Uterus (tissue), 4 donors: ENCODE measurements around the gene KCND2. TPM values are rescaled to one million over a fixed set of nuclear protein-coding genes. Genes with fewer than 3 reads are reported as not detected.

Source experiments
- DNase-seq, 2 donors: peaks; one replicate each; pipeline ENCODE4 v3.0.0-alpha.2; 2019 to 2020
- H3K27ac ChIP-seq, 2 donors: fragments of 200-600 bp; sonication (generic); 1 replicate in 1 of 2; 2 replicates in 1 of 2; pipeline ENCODE4 v1.5.1; 2016 to 2018
- H3K27me3 ChIP-seq, 2 donors: fragments of 200-600 bp; sonication (generic); one replicate each; pipeline ENCODE4 v1.5.1; 2018 to 2019; ENCODE audit warnings: control low read depth in 1 of 2
- H3K36me3 ChIP-seq, 2 donors: fragments of 200-600 bp; sonication (generic); one replicate each; pipeline ENCODE4 v1.5.1; 2019; ENCODE audit warnings: control low read depth in 1 of 2
- H3K4me1 ChIP-seq, 2 donors: fragments of 200-600 bp; sonication (generic); one replicate each; pipeline ENCODE4 v1.5.1; 2018 to 2019; ENCODE audit warnings: control low read depth in 1 of 2
- H3K4me3 ChIP-seq, 2 donors: fragments of 200-600 bp; sonication (generic); 1 replicate in 1 of 2; 2 replicates in 1 of 2; pipeline ENCODE4 v1.5.1; 2018 to 2019; ENCODE audit warnings: mild to moderate bottlenecking in 1 of 2
- H3K9me3 ChIP-seq, 2 donors: fragments of 200-600 bp; sonication (generic); one replicate each; pipeline ENCODE4 v1.5.1; 2019; ENCODE audit warnings: control low read depth in 1 of 2
- CTCF ChIP-seq, 4 experiments: fragments of 200-600 bp in 2 of 4; fragments of 450-650 bp in 2 of 4; sonication (generic) in 2 of 4; IDR thresholded peaks; one replicate each; pipeline ENCODE4 v1.5.1; 2016 to 2019; ENCODE audit warnings: antibody characterized with exemption in 4 of 4, mild to moderate bottlenecking in 2 of 4, moderate library complexity in 1 of 4
- POLR2A ChIP-seq, 2 donors: fragments of 450-650 bp; IDR thresholded peaks; one replicate each; pipeline ENCODE4 v1.6.1; 2016; ENCODE audit warnings: antibody characterized with exemption in 2 of 2, mild to moderate bottlenecking in 1 of 2, moderate library complexity in 1 of 2
- intact Hi-C: fragments of 100-400 bp; cut with DNase I; formaldehyde crosslinking; loops from one replicate; pipeline ENCODE4 v1.15.1; 2023; ENCODE audit warnings: low total_unique reads
- total RNA-seq, 4 donors: library from RNA; depleted of rRNA in 3 of 4; stranded (reverse); fragments of >200 nt in 3 of 4; gene quantifications; one replicate each; pipeline versions ENCODE4 v1.1.0 to v1.2.4, GENCODE V29; 2014 to 2023
- donor health status: DM: yes; HTN: yes; CAD: no.

Gene KCND2
- total RNA-seq, 4 donors from 2014 or later, result 0.26 to 6.0 (median 4.5) TPM

- Histone ChIP-seq H3K9me3 (no peaks in the 10 kb centered on the region), H3K4me3 (no peak overlapping the region), H3K27ac (no peak overlapping the region), H3K27me3 (no peaks in the 10 kb centered on the region), H3K36me3 (no peaks in the 10 kb centered on the region), H3K4me1 (no peaks in the 10 kb centered on the region)
- intact Hi-C loops, result no loop called here
- no peak for DNase-seq
- TF ChIP-seq CTCF (IDR thresholded peaks at IDR 0.05), result no peak
- TF ChIP-seq POLR2A (IDR thresholded peaks at IDR 0.05), result no peak
These were observed 468.5 kb downstream of the KCND2 start for GRCh38 chr7:120741371-120742042.

- H3K27ac ChIP-seq, result no peak overlapping the region
- no peaks in the 10 kb centered on the region for H3K4me1 ChIP-seq
- intact Hi-C loops, result no loop called here
- TF ChIP-seq CTCF (IDR thresholded peaks at IDR 0.05), result no peak
- TF ChIP-seq POLR2A (IDR thresholded peaks at IDR 0.05), result no peak
- no peaks in the 10 kb centered on the region for H3K27me3 ChIP-seq
- no peaks in the 10 kb centered on the region for H3K36me3 ChIP-seq
- H3K4me3 ChIP-seq, result no peak overlapping the region
- H3K9me3 ChIP-seq, result no peaks in the 10 kb centered on the region
- no peak for DNase-seq
These were observed 469.4 kb downstream of the KCND2 start for GRCh38 chr7:120742372-120742771.

GRCh38 chr7:120743128-120743527 lies 470.2 kb downstream of the KCND2 start:
- Histone ChIP-seq H3K4me3 (no peak overlapping the region), H3K36me3 (no peaks in the 10 kb centered on the region), H3K9me3 (no peaks in the 10 kb centered on the region), H3K27ac (no peak overlapping the region), H3K4me1 (no peaks in the 10 kb centered on the region), H3K27me3 (no peaks in the 10 kb centered on the region)
- TF ChIP-seq POLR2A (IDR thresholded peaks at IDR 0.05) (no peak), CTCF (IDR thresholded peaks at IDR 0.05) (no peak)
- DNase-seq, result no peak
- intact Hi-C loops, result no loop called here

- Histone ChIP-seq H3K27ac (no peak overlapping the region), H3K36me3 (no peaks in the 10 kb centered on the region), H3K27me3 (no peaks in the 10 kb centered on the region), H3K4me1 (no peaks in the 10 kb centered on the region), H3K4me3 (no peak overlapping the region), H3K9me3 (no peaks in the 10 kb centered on the region)
- DNase-seq, result no peak
- TF ChIP-seq POLR2A (IDR thresholded peaks at IDR 0.05) (no peak), CTCF (IDR thresholded peaks at IDR 0.05) (no peak)
- intact Hi-C loops, result no loop called here
These were observed 487.1 kb downstream of the KCND2 start for GRCh38 chr7:120760050-120760449.

GRCh38 chr7:120760851-120761250 lies 487.9 kb downstream of the KCND2 start:
- no peak for DNase-seq
- intact Hi-C loops, result no loop called here
- H3K36me3 ChIP-seq, result no peaks in the 10 kb centered on the region
- no peak overlapping the region for H3K4me3 ChIP-seq
- TF ChIP-seq CTCF (IDR thresholded peaks at IDR 0.05) (no peak), POLR2A (IDR thresholded peaks at IDR 0.05) (no peak)
- no peak overlapping the region for H3K27ac ChIP-seq
- no peaks in the 10 kb centered on the region for H3K9me3 ChIP-seq
- no peaks in the 10 kb centered on the region for H3K4me1 ChIP-seq
- H3K27me3 ChIP-seq, result no peaks in the 10 kb centered on the region
